ENCODE data around the gene ZFYVE1. TPM values are rescaled to one million over a fixed set of nuclear protein-coding genes. Genes with fewer than 3 reads are reported as not detected.

ZFYVE1 gene
- total and polyA plus RNA-seq, 2 experiments from 2014 or later = 15.3 TPM

- TF ChIP-seq EZH2 (IDR thresholded peaks at IDR 0.05; ENCODE audit: borderline replicate concordance) (no peak), EZH2phosphoT487 (IDR thresholded peaks at IDR 0.05; ENCODE audit: low read depth, severe bottlenecking, unreplicated experiment) (no peak)
- Histone ChIP-seq H3K79me2 (peaks cover 15% of the 10 kb centered on the region), H3K9me2 (replicated peaks; ENCODE audit: insufficient read depth) (no peaks in the 10 kb centered on the region), H3K9me3 (ENCODE audit: low read depth) (no peaks in the 10 kb centered on the region), H3K4me1 (ENCODE audit: insufficient read depth) (no peaks in the 10 kb centered on the region), H3K4me3 (no peak overlapping the region), H3K27ac (no peak overlapping the region), H3K36me3 (replicated peaks; ENCODE audit: insufficient read depth, low read depth) (no peaks in the 10 kb centered on the region), H2AFZ (no peak overlapping the region), H3K27me3 (no peaks in the 10 kb centered on the region), H3K4me2 (no peak overlapping the region), H4K20me1 (ENCODE audit: insufficient read depth, poor library complexity, severe bottlenecking) (no peaks in the 10 kb centered on the region)
- peak; percentile 51 for DNase-seq (ENCODE audit: low spot score)
- 81% methylated on average over 5 of the region's 5 CpGs for WGBS (ENCODE audit: low lambda C conversion rate, missing lambda C conversion rate)
These were observed 102.6 kb downstream of the ZFYVE1 start for GRCh38 chr14:72924337-72924736.

GRCh38 chr14:72921396-72921795, 105.5 kb downstream of the ZFYVE1 start:
- Histone ChIP-seq H2AFZ (no peak overlapping the region), H3K4me2 (no peak overlapping the region), H3K9me2 (replicated peaks; ENCODE audit: insufficient read depth) (no peaks in the 10 kb centered on the region), H3K27me3 (peaks cover 7% of the 10 kb centered on the region), H3K36me3 (replicated peaks; ENCODE audit: insufficient read depth, low read depth) (no peaks in the 10 kb centered on the region), H3K9me3 (ENCODE audit: low read depth) (no peaks in the 10 kb centered on the region), H3K4me1 (ENCODE audit: insufficient read depth) (no peaks in the 10 kb centered on the region), H3K27ac (no peak overlapping the region), H3K79me2 (no peaks in the 10 kb centered on the region), H4K20me1 (ENCODE audit: insufficient read depth, poor library complexity, severe bottlenecking) (no peaks in the 10 kb centered on the region), H3K4me3 (no peak overlapping the region)
- TF ChIP-seq EZH2phosphoT487 (IDR thresholded peaks at IDR 0.05; ENCODE audit: low read depth, severe bottlenecking, unreplicated experiment) (no peak), CTCF (IDR thresholded peaks at IDR 0.05; ENCODE audit: poor library complexity) (no peak), EZH2 (IDR thresholded peaks at IDR 0.05; ENCODE audit: borderline replicate concordance) (no peak)
- DNase-seq (ENCODE audit: low spot score) = no peak

GRCh38 chr14:72920008-72920407, 106.9 kb downstream of the ZFYVE1 start:
- Histone ChIP-seq H3K27ac (no peak overlapping the region), H2AFZ (no peak overlapping the region), H3K79me2 (no peaks in the 10 kb centered on the region), H3K4me1 (ENCODE audit: insufficient read depth) (no peaks in the 10 kb centered on the region), H3K9me2 (replicated peaks; ENCODE audit: insufficient read depth) (no peaks in the 10 kb centered on the region), H4K20me1 (ENCODE audit: insufficient read depth, poor library complexity, severe bottlenecking) (no peaks in the 10 kb centered on the region), H3K36me3 (replicated peaks; ENCODE audit: insufficient read depth, low read depth) (no peaks in the 10 kb centered on the region), H3K27me3 (peaks cover 7% of the 10 kb centered on the region), H3K4me2 (no peak overlapping the region), H3K4me3 (no peak overlapping the region), H3K9me3 (ENCODE audit: low read depth) (no peaks in the 10 kb centered on the region)
- TF ChIP-seq EZH2 (IDR thresholded peaks at IDR 0.05; ENCODE audit: borderline replicate concordance) = no peak
- TF ChIP-seq EZH2phosphoT487 (IDR thresholded peaks at IDR 0.05; ENCODE audit: low read depth, severe bottlenecking, unreplicated experiment) = no peak
- TF ChIP-seq CTCF (IDR thresholded peaks at IDR 0.05; ENCODE audit: poor library complexity) = no peak
- 76% methylated on average over 2 of the region's 2 CpGs for WGBS (ENCODE audit: low lambda C conversion rate, missing lambda C conversion rate)
- no peak for DNase-seq (ENCODE audit: low spot score)

Small RNAs within 50 kb of the gene (small RNA-seq; reads per million reads assigned to genes)
- gene RN7SL586P = not detected

Other genes starting within 250 kb of the ZFYVE1 start
- 0.47 and 0.76 TPM in 2 replicates for gene DPF3, start 133.0 kb downstream of the ZFYVE1 start, total RNA-seq
- gene DPF3, start 133.0 kb downstream of the ZFYVE1 start, polyA plus RNA-seq = 0.21 and 0.73 TPM in 2 replicates
- gene DCAF4, start 100.6 kb downstream of the ZFYVE1 start, total RNA-seq = 17.8 and 21.6 TPM in 2 replicates
- gene DCAF4, start 100.6 kb downstream of the ZFYVE1 start, polyA plus RNA-seq = 8.5 and 13.3 TPM in 2 replicates
- gene RBM25, start 31.4 kb upstream of the ZFYVE1 start, total RNA-seq = 52.2 and 64.6 TPM in 2 replicates
- 42.3 and 59.6 TPM in 2 replicates for gene RBM25, start 31.4 kb upstream of the ZFYVE1 start, polyA plus RNA-seq
- gene PSEN1, start 109.4 kb upstream of the ZFYVE1 start, total RNA-seq = 71.6 and 88.2 TPM in 2 replicates
- gene PSEN1, start 109.4 kb upstream of the ZFYVE1 start, polyA plus RNA-seq = 61.7 and 65.6 TPM in 2 replicates
- gene PAPLN, start 210.4 kb upstream of the ZFYVE1 start, total RNA-seq = 10.1 and 13.4 TPM in 2 replicates
- gene PAPLN, start 210.4 kb upstream of the ZFYVE1 start, polyA plus RNA-seq = 7.6 and 8.2 TPM in 2 replicates